HCT116 (cell line): ENCODE measurements around the gene MICA. TPM values are rescaled to one million over a fixed set of nuclear protein-coding genes. Genes with fewer than 3 reads are reported as not detected.

Experiments
- ATAC-seq: fragments of 200-7000 bp; cut with Tn5 transposase; 2 replicates; pipeline ENCODE4 v1.9.1; 2020; ENCODE audit warnings: mild to moderate bottlenecking, moderate library complexity
- BruUV-seq: library from RNA; stranded (reverse); fragments of 400-500 nt; replicated peaks from 2 replicates; lab custom pipeline; 2021; lab: Mats Ljungman, UMichigan
- CTCF ChIA-PET: fragments of 300-600 bp; sonication (Branson Sonifier 250); formaldehyde crosslinking; loops from one replicate; lab custom pipeline; 2021; ENCODE audit warnings: antibody characterized with exemption; lab: Charles Lee
- POLR2A ChIA-PET: fragments of 300-600, 350-600 bp; sonication (Branson Sonifier 250); formaldehyde crosslinking; loops from one replicate; lab custom pipeline; 2021; ENCODE audit warnings: antibody characterized with exemption; lab: Charles Lee
- RAD21 ChIA-PET, 2 experiments: fragments of 300-600 bp; sonication (Branson Sonifier 250); formaldehyde crosslinking; loops; one replicate each; lab custom pipeline; 2023; ENCODE audit warnings: low total read pairs in 2 of 2; ENCODE audit not compliant: uncharacterized antibody in 2 of 2, unreplicated experiment in 2 of 2, low non-redundant PET in 1 of 2; lab: Charles Lee
- DNase-seq: peaks from one replicate; pipeline ENCODE4 v3.0.0-alpha.2; 2010; ENCODE audit warnings: low read depth, low spot score
- H2AFZ ChIP-seq: fragments of 200-600 bp; shearing (Covaris generic), sonication (generic); 2 replicates; pipeline ENCODE4 v1.6.1; 2017; ENCODE audit warnings: low read depth, mixed run types, mixed read lengths, antibody characterized with exemption, low read length; ENCODE audit not compliant: poor library complexity, severe bottlenecking
- H3K27ac ChIP-seq: 2 replicates; pipeline ENCODE4 v1.5.1; 2012; ENCODE audit warnings: low read depth, low read length
- H3K27me3 ChIP-seq: fragments of 200-600 bp; sonication (generic); 2 replicates; pipeline ENCODE4 v1.6.1; 2016; ENCODE audit warnings: mixed run types, low read length, mixed read lengths; ENCODE audit not compliant: insufficient read depth
- H3K36me3 ChIP-seq, 2 experiments: fragments of 200-500 bp in 1 of 2; fragments of 200-600 bp in 1 of 2; sonication (Bioruptor generic) in 1 of 2; sonication (generic) in 1 of 2; 2 replicates each; pipeline versions ENCODE4 v1.5.1 to v1.6.1; 2014 to 2016; ENCODE audit warnings: low read length in 2 of 2, inconsistent platforms in 1 of 2, mixed read lengths in 1 of 2, mixed run types in 1 of 2; ENCODE audit not compliant: insufficient read depth in 2 of 2, control insufficient read depth in 1 of 2
- H3K4me1 ChIP-seq, 2 experiments: fragments of 200-600 bp in 1 of 2; sonication (generic) in 1 of 2; 2 replicates each; pipeline versions ENCODE4 v1.5.1 to v1.6.1; 2012 to 2017; ENCODE audit warnings: low read length in 2 of 2, inconsistent platforms in 1 of 2, mild to moderate bottlenecking in 1 of 2, mixed read lengths in 1 of 2, mixed run types in 1 of 2, moderate library complexity in 1 of 2; ENCODE audit not compliant: insufficient read depth in 2 of 2, control insufficient read depth in 1 of 2
- H3K4me2 ChIP-seq: fragments of 200-600 bp; sonication (generic); 2 replicates; pipeline ENCODE4 v1.6.1; 2017; ENCODE audit warnings: mixed run types, low read length, mixed read lengths
- H3K4me3 ChIP-seq, 2 experiments: fragments of 200-600 bp in 1 of 2; sonication (generic) in 1 of 2; replicated peaks in 1 of 2; 2 replicates each; pipeline ENCODE4 v1.5.1; 2011 to 2016; ENCODE audit warnings: low read length in 2 of 2, control low read depth in 1 of 2, low read depth in 1 of 2, mild to moderate bottlenecking in 1 of 2, mixed read lengths in 1 of 2, mixed run types in 1 of 2
- H3K79me2 ChIP-seq: fragments of 200-600 bp; sonication (generic); 2 replicates; pipeline ENCODE4 v1.6.1; 2017; ENCODE audit warnings: mild to moderate bottlenecking, mixed run types, low read length, moderate library complexity, mixed read lengths; ENCODE audit not compliant: insufficient read depth
- H3K9ac ChIP-seq: fragments of 200-600 bp; sonication (generic); 2 replicates; pipeline ENCODE4 v1.6.1; 2016; ENCODE audit warnings: low read length, mixed read lengths
- H3K9me2 ChIP-seq: fragments of 200-600 bp; sonication (generic), shearing (Covaris generic); 2 replicates; pipeline ENCODE4 v1.6.1; 2017; ENCODE audit warnings: mixed run types, mild to moderate bottlenecking, moderate library complexity; ENCODE audit not compliant: insufficient read depth
- H3K9me3 ChIP-seq, 2 experiments: fragments of 200-500 bp in 1 of 2; fragments of 200-600 bp in 1 of 2; sonication (Bioruptor generic) in 1 of 2; sonication (generic) in 1 of 2; 2 replicates each; pipeline ENCODE4 v1.6.1; 2014 to 2017; ENCODE audit warnings: low read length in 2 of 2, mixed read lengths in 2 of 2, inconsistent platforms in 1 of 2, low read depth in 1 of 2, mild to moderate bottlenecking in 1 of 2, mixed run types in 1 of 2, moderate library complexity in 1 of 2; ENCODE audit not compliant: control insufficient read depth in 1 of 2, insufficient read depth in 1 of 2
- H4K20me1 ChIP-seq: fragments of 200-600 bp; sonication (generic), shearing (Covaris generic); 2 replicates; pipeline ENCODE4 v1.6.1; 2017; ENCODE audit warnings: mixed run types, mild to moderate bottlenecking, moderate library complexity; ENCODE audit not compliant: insufficient read depth
- CBX3 ChIP-seq: IDR thresholded peaks from 2 replicates; pipeline ENCODE4 v1.6.1; 2012; ENCODE audit warnings: low read depth
- CEBPB ChIP-seq: IDR thresholded peaks from 2 replicates; pipeline ENCODE4 v1.6.1; 2012; ENCODE audit warnings: low read depth
- EZH2phosphoT487 ChIP-seq: fragments of 200-600 bp; IDR thresholded peaks from 2 replicates; pipeline ENCODE4 v1.6.1; 2018; ENCODE audit warnings: antibody characterized with exemption, borderline replicate concordance
- JUND ChIP-seq: IDR thresholded peaks from 2 replicates; pipeline ENCODE4 v1.6.1; 2012
- MAX ChIP-seq: IDR thresholded peaks from 2 replicates; pipeline ENCODE4 v1.6.1; 2012
- POLR2A ChIP-seq: IDR thresholded peaks from 2 replicates; pipeline ENCODE4 v1.7.0; 2011; ENCODE audit warnings: borderline replicate concordance; ENCODE audit not compliant: insufficient read depth, insufficient read length; ENCODE audit errors: extremely low read depth
- REST ChIP-seq: IDR thresholded peaks from 2 replicates; pipeline ENCODE4 v1.6.1; 2012; ENCODE audit warnings: low read depth
- SIN3A ChIP-seq: IDR thresholded peaks from 2 replicates; pipeline ENCODE4 v1.6.1; 2012; ENCODE audit warnings: low read depth
- SP1 ChIP-seq: IDR thresholded peaks from 2 replicates; pipeline ENCODE4 v1.6.1; 2012; ENCODE audit warnings: low read depth
- SRF ChIP-seq: IDR thresholded peaks from 2 replicates; pipeline ENCODE4 v1.6.1; 2012; ENCODE audit warnings: low read depth
- ZBTB33 ChIP-seq: IDR thresholded peaks from 2 replicates; pipeline ENCODE4 v1.6.1; 2011; ENCODE audit warnings: mild to moderate bottlenecking, low read length, moderate library complexity; ENCODE audit not compliant: insufficient replicate concordance; ENCODE audit errors: extremely low read depth
- intact Hi-C: fragments of 100-400 bp; cut with micrococcal nuclease; formaldehyde crosslinking; loops from 2 replicates; pipeline ENCODE4 v1.10.0; 2022
- total RNA-seq: library from RNA; stranded (reverse); gene quantifications from one replicate; pipeline ENCODE4 v1.2.1, GENCODE V29; 2021; ENCODE audit not compliant: unreplicated experiment
- TF ChIP-seq, protein P1 (sequence below), 3 experiments: fragments of 200-600 bp in 1 of 3; sonication (generic) in 1 of 3; IDR thresholded peaks in 2 of 3; conservative IDR thresholded peaks in 1 of 3; 2 replicates each; pipeline ENCODE4 v1.5.1; 2012 to 2017; ENCODE audit warnings: low read depth in 2 of 3, low read length in 2 of 3, antibody characterized with exemption in 1 of 3, borderline replicate concordance in 1 of 3, control low read depth in 1 of 3, mild to moderate bottlenecking in 1 of 3, mixed read lengths in 1 of 3, mixed run types in 1 of 3, moderate library complexity in 1 of 3; ENCODE audit not compliant: insufficient read depth in 1 of 3

MICA gene
- total RNA-seq, 1 experiment from 2014 or later = 24.1 TPM

DNA sequence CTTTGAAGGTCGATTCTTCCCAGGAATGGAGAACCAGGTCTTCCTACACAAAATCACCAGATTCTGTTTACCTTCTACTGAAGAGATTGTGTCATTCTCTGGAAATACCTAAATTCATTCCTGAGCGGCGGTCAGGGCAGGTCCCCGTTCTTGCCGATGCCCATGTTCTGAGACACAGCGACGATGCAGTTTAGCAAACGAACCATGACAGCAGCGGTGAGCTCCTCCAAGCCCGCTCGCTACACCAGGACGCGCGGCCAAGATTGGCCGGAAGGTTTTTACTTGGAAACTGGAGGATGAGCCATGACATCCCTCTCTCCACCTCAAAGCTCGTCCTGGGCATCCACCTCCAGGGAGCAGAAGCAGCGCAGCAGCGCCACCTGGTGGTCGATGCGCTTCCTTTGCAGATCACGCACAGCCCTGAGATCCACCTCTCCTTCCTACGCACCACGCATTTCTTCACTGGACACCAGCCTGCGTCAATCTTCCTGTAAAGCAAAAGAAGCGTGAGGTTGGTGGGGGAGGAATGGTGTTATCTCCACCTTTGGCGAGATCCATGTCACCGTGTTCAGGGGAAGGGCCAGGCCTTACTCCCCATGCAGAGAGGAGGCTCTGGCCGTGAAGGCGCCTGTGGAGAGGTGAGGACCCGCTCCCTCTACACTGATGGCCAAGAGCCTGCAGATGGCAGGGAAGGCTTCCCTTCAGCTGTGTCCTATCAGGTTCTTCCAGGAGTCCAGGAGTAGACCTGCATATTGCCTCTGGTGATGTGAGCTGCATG lies 36.5 kb upstream of the MICA start (continued):
- no peak for TF ChIP-seq REST

GRCh38 chr6:31368461-31368860 lies 34.9 kb upstream of the MICA start:
- H3K4me2 ChIP-seq = no peak overlapping the region
- BruUV-seq = no TSS peak
- H3K4me3 ChIP-seq = no peak overlapping the region
- no peaks in the 10 kb centered on the region for H3K79me2 ChIP-seq
- ChIA-PET CTCF (interaction anchor here (3.6 to 4.8 kb wide), 2 partner anchors 8 to 173 kb away, joined by 16 to 61 read pairs; no protein-coding TSS in a partner anchor), RAD21 (no interaction called here), POLR2A (interaction anchor here (2.9 kb wide), 1 partner anchor 172 kb away, joined by 16 read pairs; no protein-coding TSS in a partner anchor)
- intact Hi-C loops = loop anchor here (5.0 kb wide), 1 partner anchor 96 kb away; the partner anchor contains the start of gene HLA-C
- H4K20me1 ChIP-seq = no peaks in the 10 kb centered on the region
- H3K4me1 ChIP-seq = peaks cover 0 to 18% of the 10 kb centered on the region in 2 experiments; a peak in 1 of 4 replicates
- H3K9me3 ChIP-seq = peaks cover 0 to 4% of the 10 kb centered on the region in 2 experiments; a peak in 1 of 4 replicates
- no peaks in the 10 kb centered on the region for H3K27me3 ChIP-seq
- H3K9ac ChIP-seq = no peak overlapping the region
- no peaks in the 10 kb centered on the region for H3K36me3 ChIP-seq
- peak overlapping the region; percentile 35 for H2AFZ ChIP-seq
- DNase-seq (peak; percentile 23), ATAC-seq (no peak)
- no peak overlapping the region for H3K27ac ChIP-seq
- no peaks in the 10 kb centered on the region for H3K9me2 ChIP-seq
- no peak for TF ChIP-seq CEBPB
- TF ChIP-seq SRF = no peak
- no peak for TF ChIP-seq MAX
- TF ChIP-seq JUND = no peak
- no peak for TF ChIP-seq ZBTB33
- TF ChIP-seq POLR2A = no peak
- no peak for TF ChIP-seq SIN3A
- TF ChIP-seq, protein P1, sequence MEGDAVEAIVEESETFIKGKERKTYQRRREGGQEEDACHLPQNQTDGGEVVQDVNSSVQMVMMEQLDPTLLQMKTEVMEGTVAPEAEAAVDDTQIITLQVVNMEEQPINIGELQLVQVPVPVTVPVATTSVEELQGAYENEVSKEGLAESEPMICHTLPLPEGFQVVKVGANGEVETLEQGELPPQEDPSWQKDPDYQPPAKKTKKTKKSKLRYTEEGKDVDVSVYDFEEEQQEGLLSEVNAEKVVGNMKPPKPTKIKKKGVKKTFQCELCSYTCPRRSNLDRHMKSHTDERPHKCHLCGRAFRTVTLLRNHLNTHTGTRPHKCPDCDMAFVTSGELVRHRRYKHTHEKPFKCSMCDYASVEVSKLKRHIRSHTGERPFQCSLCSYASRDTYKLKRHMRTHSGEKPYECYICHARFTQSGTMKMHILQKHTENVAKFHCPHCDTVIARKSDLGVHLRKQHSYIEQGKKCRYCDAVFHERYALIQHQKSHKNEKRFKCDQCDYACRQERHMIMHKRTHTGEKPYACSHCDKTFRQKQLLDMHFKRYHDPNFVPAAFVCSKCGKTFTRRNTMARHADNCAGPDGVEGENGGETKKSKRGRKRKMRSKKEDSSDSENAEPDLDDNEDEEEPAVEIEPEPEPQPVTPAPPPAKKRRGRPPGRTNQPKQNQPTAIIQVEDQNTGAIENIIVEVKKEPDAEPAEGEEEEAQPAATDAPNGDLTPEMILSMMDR (IDR thresholded peaks at IDR 0.05 in 2 of 3, conservative IDR thresholded peaks at IDR 0.05 in 1 of 3; ENCODE audit: borderline replicate concordance in 1 of 3, insufficient read depth in 1 of 3, low read depth in 2 of 3, low read length in 2 of 3) = 0 out of 6 replicates have a peak, but pooled peaks of 2 of the 3 experiments have one; percentile 11 to 17
- no peak for TF ChIP-seq SP1
- TF ChIP-seq CBX3 = no peak
- TF ChIP-seq EZH2phosphoT487 = no peak
